ENCODE measurements around the gene RYR1.
A peak's percentile ranks its signal among the peaks of the same experiment; 100 is the strongest.
"Not testable (repeated sequence)": the region's sequence is repeated elsewhere in the genome, so short reads cannot be mapped to it uniquely, and the experiment has no call there.

Gene RYR1

GRCh38 chr19:38400361-38400760 lies 33.1 kb upstream of the RYR1 start:
- no peak for DNase-seq

- DNase-seq: no peak
Observed at GRCh38 chr19:38401148-38401547, 32.3 kb upstream of the RYR1 start.

- DNase-seq: no peak
Observed at GRCh38 chr19:38402623-38402966, 30.9 kb upstream of the RYR1 start.

- peak; percentile 97 for DNase-seq
Observed at GRCh38 chr19:38402967-38403674, 30.4 kb upstream of the RYR1 start, which contains the start of gene FAM98C. Gene FAM98C (plus strand): TSS chr19:38403093. CDS start chr19:38403154, 61 bp downstream.

- DNase-seq: no peak
Observed at GRCh38 chr19:38404858-38405257, 28.6 kb upstream of the RYR1 start.

- no peak for DNase-seq
Observed at GRCh38 chr19:38405276-38405675, 28.2 kb upstream of the RYR1 start.

DNA sequence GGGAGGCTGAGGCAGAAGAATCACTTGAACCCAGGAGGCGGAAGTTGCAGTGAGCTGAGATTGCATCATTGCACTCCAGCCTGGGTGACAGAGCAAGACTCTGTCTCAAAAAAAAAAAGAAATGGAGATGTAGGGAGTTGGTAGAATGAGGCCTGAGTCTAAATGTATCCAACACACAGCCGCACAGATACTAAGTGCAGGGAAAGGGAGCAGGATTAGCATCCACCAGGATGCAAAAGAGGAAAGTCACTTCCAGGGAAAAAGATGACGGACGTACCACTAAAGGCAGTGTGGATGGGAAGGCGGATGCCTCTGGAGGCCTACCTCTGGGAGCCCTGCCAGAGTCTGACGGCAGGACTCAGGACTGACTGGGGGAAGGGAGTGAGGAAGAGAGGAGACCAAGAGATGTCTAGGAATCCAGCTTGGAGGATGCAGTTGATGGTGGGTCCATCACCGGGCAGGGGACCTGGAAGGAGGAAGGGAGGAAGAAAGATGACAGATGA lies 23.8 kb upstream of the RYR1 start:
- DNase-seq: no peak

- not testable (repeated sequence) for DNase-seq
Observed at GRCh38 chr19:38410407-38410806, 23.1 kb upstream of the RYR1 start.

GRCh38 chr19:38411041-38411712 lies 22.3 kb upstream of the RYR1 start:
- no peak for DNase-seq

GRCh38 chr19:38411898-38412297 lies 21.6 kb upstream of the RYR1 start:
- not testable (repeated sequence) for DNase-seq

DNA sequence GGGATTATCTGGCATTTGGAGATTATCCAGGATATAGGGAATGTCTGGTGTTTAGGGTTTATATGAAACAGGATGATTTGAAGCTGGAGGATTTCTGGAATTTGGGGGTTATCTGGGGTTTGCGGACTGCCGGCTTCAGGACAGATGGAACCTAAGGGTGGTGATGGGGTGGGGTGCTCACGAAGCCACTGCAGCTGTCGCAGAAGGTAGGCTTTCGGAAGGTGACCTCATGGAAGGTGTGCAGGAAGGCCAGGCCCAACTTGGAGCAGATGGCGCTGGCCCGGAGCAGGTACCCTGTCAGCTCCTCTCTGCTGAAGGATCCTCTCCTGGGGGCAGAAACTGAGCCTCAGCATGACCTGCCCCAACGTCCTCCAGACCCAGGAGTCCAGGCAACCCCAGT lies 21.0 kb upstream of the RYR1 start:
- no peak for DNase-seq

DNA sequence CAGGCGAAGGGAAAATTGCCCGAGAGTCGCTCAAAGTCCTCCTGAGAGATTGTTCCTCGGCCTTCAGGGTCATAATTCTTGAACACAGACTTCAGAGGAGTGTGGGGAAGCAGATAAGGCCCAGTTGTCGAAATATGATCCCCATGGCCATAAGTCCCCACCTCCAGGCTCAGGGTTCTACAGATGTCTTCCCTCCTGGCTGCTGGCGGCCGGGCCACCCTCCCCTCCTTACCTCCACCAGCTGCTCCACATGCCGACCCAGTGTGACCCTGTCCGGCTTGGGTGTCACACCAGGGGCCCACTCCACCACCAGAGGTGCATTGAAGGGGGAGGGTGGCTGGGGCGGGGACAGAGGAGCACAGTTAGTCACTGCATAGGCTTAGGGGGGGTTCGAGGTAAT lies 20.5 kb upstream of the RYR1 start:
- no peak for DNase-seq

DNA sequence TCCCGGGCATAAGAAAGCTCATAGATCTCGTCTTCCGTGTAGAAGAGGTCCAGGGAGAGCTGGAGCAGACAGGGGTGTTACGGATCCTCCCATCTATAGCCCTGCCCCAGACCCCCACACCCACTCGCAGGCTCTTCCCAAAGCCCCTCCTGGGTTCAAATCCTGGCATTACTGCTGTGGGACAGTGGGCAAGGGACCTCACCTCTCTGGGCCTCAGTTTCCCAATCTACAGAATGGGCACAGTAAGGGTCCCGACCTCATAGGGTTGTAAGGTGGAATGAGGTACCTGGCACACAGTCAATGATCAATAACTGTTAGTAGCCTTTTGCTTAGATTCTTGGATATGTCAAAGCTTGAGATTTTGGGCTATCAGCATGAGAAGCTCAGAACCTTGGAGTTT lies 20.1 kb upstream of the RYR1 start:
- DNase-seq: no peak

- no peak for DNase-seq
Observed at GRCh38 chr19:38417146-38417543, 16.3 kb upstream of the RYR1 start.

DNA sequence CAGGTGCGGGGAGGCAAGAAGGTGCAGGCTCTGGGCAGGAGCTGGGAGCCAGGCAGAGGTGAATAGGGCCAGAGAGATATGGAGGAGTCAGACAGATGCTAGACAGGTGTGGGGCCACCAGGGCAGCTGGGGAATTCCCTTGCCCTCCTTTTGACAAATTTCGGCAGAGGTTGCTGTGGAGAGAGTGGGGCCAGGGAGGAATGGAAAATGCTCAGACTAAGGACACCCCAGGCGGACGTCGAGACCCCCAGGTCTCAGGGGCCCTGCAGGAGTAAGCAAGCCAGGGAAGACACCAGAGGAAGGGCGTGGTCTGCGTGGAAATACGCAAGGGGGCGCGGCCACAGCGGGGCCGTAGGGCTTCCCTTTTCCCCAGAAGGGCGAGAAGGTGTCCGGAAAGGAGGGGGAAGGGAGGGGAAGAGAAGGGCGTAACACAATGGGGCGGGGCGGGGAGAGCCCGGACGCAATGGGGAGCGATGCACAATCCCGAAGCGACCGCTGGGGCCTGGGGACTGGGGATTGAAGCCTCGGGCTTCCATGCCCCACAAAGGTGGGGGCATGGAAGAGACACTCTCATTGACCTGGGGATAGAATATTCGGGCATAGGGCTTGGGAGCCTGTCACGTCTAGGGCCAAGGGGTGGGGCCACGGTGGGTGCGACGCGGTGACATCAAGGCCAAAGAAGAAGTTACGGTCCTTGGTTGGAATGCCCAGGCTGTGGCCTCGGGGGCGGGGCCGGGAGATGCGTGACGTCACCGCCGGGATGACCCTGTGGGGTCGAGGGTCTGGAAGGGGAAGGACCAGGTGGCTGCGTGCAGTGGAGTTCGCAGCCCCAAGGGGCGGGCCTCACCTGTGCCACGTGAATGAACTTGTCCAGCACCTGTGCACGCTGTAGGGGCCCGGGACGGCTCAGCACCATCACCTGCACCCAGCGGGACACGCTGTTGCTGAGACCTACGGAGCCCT lies 15.7 kb upstream of the RYR1 start:
- DNase-seq: peak; percentile 75

GRCh38 chr19:38420935-38421334 lies 12.6 kb upstream of the RYR1 start:
- no peak for DNase-seq

DNA sequence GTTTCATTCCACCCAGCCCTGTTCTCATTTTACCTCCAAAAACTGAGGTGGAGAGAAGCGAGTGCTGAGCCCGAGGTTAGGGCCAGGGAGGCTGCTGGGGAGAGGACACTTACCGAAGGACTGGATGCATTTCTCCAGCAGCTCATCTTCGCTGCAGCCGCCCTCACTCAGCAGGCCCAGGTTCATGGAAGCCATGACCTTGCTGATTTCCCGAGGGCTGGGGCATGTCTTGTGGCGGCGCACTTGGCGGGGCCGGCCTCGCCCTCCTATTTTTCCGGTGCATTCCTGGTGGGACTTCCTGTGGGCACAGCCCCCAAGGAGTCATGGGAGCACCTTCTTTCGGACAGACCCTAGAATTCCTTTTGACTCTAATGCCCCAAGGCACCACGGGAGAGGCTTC lies 11.6 kb upstream of the RYR1 start:
- DNase-seq: no peak

DNA sequence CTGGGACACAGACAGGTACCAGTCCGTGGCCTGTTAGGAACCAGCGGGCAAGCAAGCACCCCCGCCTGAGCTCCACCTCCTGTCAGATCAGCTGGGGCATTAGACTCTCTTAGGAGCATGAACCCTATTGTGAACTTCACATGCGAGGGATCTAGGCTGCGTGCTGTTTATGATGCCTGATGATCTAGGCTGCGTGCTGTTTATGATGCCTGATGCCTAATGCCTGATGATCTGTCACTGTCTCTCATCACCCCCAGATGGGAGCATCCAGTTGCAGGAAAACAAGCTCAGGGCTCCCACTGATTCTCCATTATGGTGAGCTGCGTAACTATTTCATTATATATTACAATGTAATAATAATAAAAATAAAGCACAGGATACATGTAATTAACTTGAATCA lies 11.1 kb upstream of the RYR1 start:
- no peak for DNase-seq

GRCh38 chr19:38424272-38424671 lies 9.2 kb upstream of the RYR1 start:
- DNase-seq: no peak

DNA sequence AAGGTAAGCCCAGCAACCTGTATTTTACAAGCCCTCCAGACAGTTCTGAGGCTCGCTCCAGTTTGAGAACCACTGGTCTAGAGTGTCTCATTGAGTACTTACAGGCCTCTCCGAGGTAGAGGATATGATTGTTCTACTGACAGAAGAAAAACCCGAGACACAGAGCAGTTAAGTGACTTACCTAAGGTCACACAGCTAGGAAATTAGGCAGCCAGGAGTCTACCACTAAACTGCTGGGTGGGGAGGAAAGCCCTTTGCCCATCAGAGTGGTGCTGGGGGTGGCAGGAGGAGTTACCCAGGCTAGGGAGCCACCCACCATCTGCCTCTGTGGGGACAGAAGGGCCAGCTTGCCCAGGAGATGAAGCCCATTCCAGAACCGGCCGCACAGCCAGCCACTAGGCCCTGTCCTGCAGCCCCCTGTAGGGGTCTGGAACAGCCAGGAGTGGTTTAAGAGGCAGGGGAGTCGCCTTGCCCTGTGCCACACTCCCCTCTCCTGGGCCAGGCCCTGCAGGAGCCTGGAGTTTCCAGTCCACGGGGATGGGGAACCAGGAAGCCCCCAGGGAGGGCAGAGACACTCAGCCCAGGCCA lies 8.2 kb upstream of the RYR1 start:
- DNase-seq: no peak

DNA sequence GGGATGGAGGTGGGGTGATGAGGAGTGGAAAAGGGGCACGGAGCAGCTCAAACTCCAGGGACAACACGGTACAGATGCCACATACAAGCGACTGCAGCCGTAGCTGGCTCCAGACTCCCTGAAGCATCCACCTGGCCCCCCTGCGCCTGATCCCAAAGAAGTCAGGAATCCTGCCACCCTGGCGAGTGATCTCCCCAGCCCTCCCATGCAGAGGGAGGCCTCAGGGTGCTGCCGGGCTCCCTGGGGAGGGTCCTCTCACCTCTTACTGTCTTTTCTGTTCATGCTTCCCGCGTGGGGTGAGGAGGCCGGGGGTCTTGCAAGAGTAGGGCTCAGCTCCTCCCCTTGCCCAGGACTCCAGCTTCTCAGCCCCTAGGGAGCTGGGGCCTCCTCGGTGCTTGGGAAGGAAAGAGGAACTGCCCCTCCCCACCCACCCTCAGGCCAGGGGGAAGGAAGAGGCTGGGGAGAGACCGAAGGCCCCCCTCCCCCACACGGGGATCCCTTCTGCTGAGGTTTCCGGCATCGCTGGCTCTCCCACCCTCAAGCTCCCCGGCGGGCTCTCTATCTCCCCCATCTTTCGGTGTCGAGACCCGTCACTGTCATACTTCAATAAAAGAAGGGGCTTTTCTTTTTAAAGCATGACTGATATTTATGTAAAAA lies 7.6 kb upstream of the RYR1 start, which contains the start of gene RASGRP4:
Gene RASGRP4, minus strand, starts transcription at position 410 of the 657 bp plus-strand sequence. Its CDS starts 128 bp downstream, at position 282.
- DNase-seq: peak; percentile 69

- DNase-seq: peak; percentile 77
Observed at GRCh38 chr19:38427035-38427677, 6.3 kb upstream of the RYR1 start.

Data from activated CD4-positive, alpha-beta T cell treated with anti-CD3 and anti-CD28 coated beads for 48 hours (primary cell).